Measurements from ENCODE around the gene LUZP4. TPM values are rescaled to one million over a fixed set of nuclear protein-coding genes. Genes with fewer than 3 reads are reported as not detected.
"Not testable (repeated sequence)": the region's sequence is repeated elsewhere in the genome, so short reads cannot be mapped to it uniquely, and the experiment has no call there.

LUZP4 gene
- total and polyA plus RNA-seq, 5 donors from 2014 or later, result not detected

DNA sequence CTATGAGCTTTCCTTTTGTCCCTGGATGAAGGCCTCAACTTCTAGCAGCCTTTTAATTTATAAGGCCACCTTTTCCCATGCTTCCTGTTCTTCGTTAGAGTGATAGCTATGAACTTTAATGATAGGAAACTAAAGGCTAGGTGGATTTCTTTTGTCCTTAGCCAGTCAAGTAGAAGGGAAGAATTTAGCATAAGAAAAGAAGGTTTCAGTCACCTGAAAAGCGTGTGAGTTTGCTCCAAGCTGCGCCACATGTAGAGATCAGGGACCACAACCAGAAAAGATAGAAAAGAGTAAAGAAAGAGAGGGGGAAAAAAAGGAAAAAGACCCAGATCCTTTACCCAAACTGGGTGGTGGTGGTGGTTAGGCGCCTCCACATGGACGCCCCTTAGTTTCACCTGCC is 28.6 kb downstream of the LUZP4 start:
- Histone ChIP-seq H3K27ac (ENCODE audit: insufficient read depth, low read length, poor library complexity, severe bottlenecking) (no peak overlapping the region), H3K4me1 (ENCODE audit: control insufficient read depth, insufficient read depth, low read length, poor library complexity, severe bottlenecking) (no peaks in the 10 kb centered on the region), H3K4me3 (ENCODE audit: low read depth, low read length) (no peak overlapping the region), H3K36me3 (ENCODE audit: control insufficient read depth, insufficient read depth, low read length) (no peaks in the 10 kb centered on the region), H3K27me3 (ENCODE audit: control insufficient read depth, insufficient read depth, low read length) (no peaks in the 10 kb centered on the region), H3K9me3 (ENCODE audit: control insufficient read depth in 2 of 2, low read length in 2 of 2) (no peaks in the 10 kb centered on the region)
- ATAC-seq (ENCODE audit: low read depth in 2 of 2), result no peak
- Mint-ChIP-seq H3K27ac (no peak overlapping the region), H3K4me3 (no peak overlapping the region), H3K9me3 (peaks cover 0 to 5% (median 0%) of the 10 kb centered on the region in 7 donors), H3K36me3 (no peaks in the 10 kb centered on the region), H3K4me1 (no peaks in the 10 kb centered on the region), H3K27me3 (peaks cover 4% of the 10 kb centered on the region)
- no peak for DNase-seq

DNA sequence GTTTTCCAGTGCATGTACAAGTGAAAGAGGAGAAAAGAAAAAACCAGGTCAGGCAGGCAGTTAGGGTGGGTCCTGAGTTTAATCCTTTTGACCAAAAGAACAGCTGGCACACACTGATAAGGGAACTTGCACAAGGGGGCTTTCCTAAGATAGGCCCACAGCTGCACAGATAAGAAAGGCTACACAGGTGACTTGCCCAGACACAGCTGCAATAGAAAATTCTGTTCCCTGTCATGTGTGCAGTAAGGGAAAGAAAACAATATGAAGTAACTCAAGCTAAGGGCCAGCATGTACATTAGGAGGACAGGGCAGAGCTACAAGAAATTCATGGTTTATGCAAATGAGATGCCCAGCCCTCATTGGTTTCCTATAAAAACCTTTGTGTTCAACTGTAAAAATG is 32.9 kb downstream of the LUZP4 start:
- Mint-ChIP-seq H3K4me3 (no peak overlapping the region), H3K27me3 (peaks cover 4% of the 10 kb centered on the region), H3K4me1 (no peaks in the 10 kb centered on the region), H3K9me3 (peaks cover 0 to 2% (median 0%) of the 10 kb centered on the region in 7 donors), H3K27ac (no peak overlapping the region), H3K36me3 (no peaks in the 10 kb centered on the region)
- Histone ChIP-seq H3K4me3 (ENCODE audit: low read depth, low read length) (no peak overlapping the region), H3K4me1 (ENCODE audit: control insufficient read depth, insufficient read depth, low read length, poor library complexity, severe bottlenecking) (no peaks in the 10 kb centered on the region), H3K27ac (ENCODE audit: insufficient read depth, low read length, poor library complexity, severe bottlenecking) (no peak overlapping the region), H3K27me3 (ENCODE audit: control insufficient read depth, insufficient read depth, low read length) (no peaks in the 10 kb centered on the region), H3K9me3 (ENCODE audit: control insufficient read depth in 2 of 2, low read length in 2 of 2) (no peaks in the 10 kb centered on the region), H3K36me3 (ENCODE audit: control insufficient read depth, insufficient read depth, low read length) (no peaks in the 10 kb centered on the region)
- no peak for ATAC-seq (ENCODE audit: low read depth in 2 of 2)
- no peak for DNase-seq

DNA sequence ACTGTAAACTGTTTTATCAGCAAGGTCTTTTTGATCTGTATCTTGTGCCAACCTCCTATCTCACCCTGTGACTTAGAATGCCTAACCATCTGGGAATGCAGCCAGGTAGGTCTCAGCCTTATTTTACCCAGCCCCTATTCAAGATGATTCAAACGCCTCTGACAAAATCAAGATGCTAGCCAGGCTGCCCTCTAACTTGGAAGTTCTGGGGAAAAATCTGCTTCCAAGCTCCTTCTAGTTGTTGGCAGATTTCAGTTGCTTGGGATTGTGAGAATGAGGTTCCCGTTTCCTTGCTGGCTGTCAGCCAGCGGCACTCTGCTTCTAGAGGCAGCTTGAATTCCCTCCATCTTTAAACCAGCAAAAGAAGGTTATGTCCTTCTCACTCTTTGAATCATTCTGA is 34.7 kb downstream of the LUZP4 start:
- Histone ChIP-seq H3K27me3 (ENCODE audit: control insufficient read depth, insufficient read depth, low read length) (no peaks in the 10 kb centered on the region), H3K9me3 (ENCODE audit: control insufficient read depth in 2 of 2, low read length in 2 of 2) (no peaks in the 10 kb centered on the region), H3K36me3 (ENCODE audit: control insufficient read depth, insufficient read depth, low read length) (no peaks in the 10 kb centered on the region), H3K4me3 (ENCODE audit: low read depth, low read length) (no peak overlapping the region), H3K4me1 (ENCODE audit: control insufficient read depth, insufficient read depth, low read length, poor library complexity, severe bottlenecking) (no peaks in the 10 kb centered on the region), H3K27ac (ENCODE audit: insufficient read depth, low read length, poor library complexity, severe bottlenecking) (no peak overlapping the region)
- no peak for ATAC-seq (ENCODE audit: low read depth in 2 of 2)
- no peak for DNase-seq
- no peak overlapping the region for H3K27ac Mint-ChIP-seq
- no peaks in the 10 kb centered on the region for H3K27me3 Mint-ChIP-seq
- H3K9me3 Mint-ChIP-seq, result peaks cover 0 to 2% (median 0%) of the 10 kb centered on the region in 7 donors
- no peaks in the 10 kb centered on the region for H3K36me3 Mint-ChIP-seq
- H3K4me1 Mint-ChIP-seq, result no peaks in the 10 kb centered on the region
- H3K4me3 Mint-ChIP-seq, result no peak overlapping the region

DNA sequence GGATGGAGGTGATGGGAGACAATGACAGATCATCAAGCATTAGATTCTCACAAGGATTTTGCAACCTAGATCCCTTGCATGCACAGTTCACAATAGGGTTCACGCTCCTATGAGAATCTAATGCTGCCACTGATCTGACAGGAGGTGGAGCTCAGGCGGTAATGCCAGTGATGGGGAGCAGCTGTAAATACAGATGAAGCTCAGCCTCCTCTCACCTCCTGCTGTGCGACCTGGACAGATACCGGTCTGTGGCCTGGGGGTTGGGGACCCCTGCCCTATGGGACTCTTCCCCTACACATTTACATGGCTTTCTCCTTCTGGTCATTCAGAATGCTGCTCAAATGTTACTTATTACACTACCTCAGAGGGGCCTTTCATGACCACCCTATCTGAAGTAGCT is 39.8 kb downstream of the LUZP4 start:
- H3K9me3 Mint-ChIP-seq; H3K27ac ChIP-seq (ENCODE audit: insufficient read depth, low read length, poor library complexity, severe bottlenecking); H3K27me3 ChIP-seq (ENCODE audit: control insufficient read depth, insufficient read depth, low read length); H3K36me3 ChIP-seq (ENCODE audit: control insufficient read depth, insufficient read depth, low read length); H3K27ac Mint-ChIP-seq; H3K9me3 ChIP-seq (ENCODE audit: control insufficient read depth in 2 of 2, low read length in 2 of 2); H3K4me3 Mint-ChIP-seq; H3K36me3 Mint-ChIP-seq; ATAC-seq (ENCODE audit: low read depth in 2 of 2); H3K4me3 ChIP-seq (ENCODE audit: low read depth, low read length); H3K4me1 Mint-ChIP-seq; H3K27me3 Mint-ChIP-seq; DNase-seq; H3K4me1 ChIP-seq (ENCODE audit: control insufficient read depth, insufficient read depth, low read length, poor library complexity, severe bottlenecking): not testable (repeated sequence)

DNA sequence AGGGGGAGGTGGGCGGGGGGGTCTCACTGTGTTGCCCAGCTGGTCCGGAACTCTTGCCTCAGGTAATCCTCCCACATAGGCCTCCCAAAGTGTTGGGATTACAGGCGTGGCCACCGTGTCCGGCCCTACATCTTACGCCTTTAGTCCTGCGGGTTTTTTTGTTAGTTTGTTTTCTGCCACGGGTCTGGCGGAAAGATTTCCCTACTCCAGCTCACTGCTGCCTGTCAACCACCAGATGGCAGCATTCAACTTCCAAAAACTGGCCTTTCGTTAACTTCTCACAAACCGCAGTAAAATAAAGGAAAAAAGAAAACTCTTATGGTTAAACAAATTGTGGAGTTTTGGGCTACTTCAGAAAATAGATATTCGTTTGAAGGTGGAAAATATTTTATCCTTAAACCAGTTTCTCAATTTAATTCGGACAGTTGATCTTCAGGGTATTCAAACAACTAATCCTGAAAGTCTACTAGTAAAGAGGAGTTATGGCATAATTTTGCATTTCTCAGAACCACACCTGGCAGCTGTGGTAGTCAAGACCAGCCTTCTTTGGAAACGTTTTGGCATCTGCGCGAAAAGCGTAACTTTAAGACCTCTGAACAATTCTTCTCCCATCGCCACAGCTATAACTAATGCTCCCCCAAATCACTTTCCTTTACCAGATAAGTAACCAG is 41.1 kb downstream of the LUZP4 start:
- H3K4me1 ChIP-seq (ENCODE audit: control insufficient read depth, insufficient read depth, low read length, poor library complexity, severe bottlenecking), result no peaks in the 10 kb centered on the region
- no peak overlapping the region for H3K4me3 Mint-ChIP-seq
- H3K27ac Mint-ChIP-seq, result no peak overlapping the region
- no peaks in the 10 kb centered on the region for H3K9me3 ChIP-seq (ENCODE audit: control insufficient read depth in 2 of 2, low read length in 2 of 2)
- no peaks in the 10 kb centered on the region for H3K36me3 Mint-ChIP-seq
- H3K4me3 ChIP-seq (ENCODE audit: low read depth, low read length), result no peak overlapping the region
- no peaks in the 10 kb centered on the region for H3K27me3 Mint-ChIP-seq
- H3K4me1 Mint-ChIP-seq, result no peaks in the 10 kb centered on the region
- H3K27ac ChIP-seq (ENCODE audit: insufficient read depth, low read length, poor library complexity, severe bottlenecking), result no peak overlapping the region
- no peaks in the 10 kb centered on the region for H3K36me3 ChIP-seq (ENCODE audit: control insufficient read depth, insufficient read depth, low read length)
- no peaks in the 10 kb centered on the region for H3K27me3 ChIP-seq (ENCODE audit: control insufficient read depth, insufficient read depth, low read length)
- H3K9me3 Mint-ChIP-seq, result no peaks in the 10 kb centered on the region
- no peak for ATAC-seq (ENCODE audit: low read depth in 2 of 2)
- DNase-seq, result peak in 2 of 3 donors; percentile 41 to 43

DNA sequence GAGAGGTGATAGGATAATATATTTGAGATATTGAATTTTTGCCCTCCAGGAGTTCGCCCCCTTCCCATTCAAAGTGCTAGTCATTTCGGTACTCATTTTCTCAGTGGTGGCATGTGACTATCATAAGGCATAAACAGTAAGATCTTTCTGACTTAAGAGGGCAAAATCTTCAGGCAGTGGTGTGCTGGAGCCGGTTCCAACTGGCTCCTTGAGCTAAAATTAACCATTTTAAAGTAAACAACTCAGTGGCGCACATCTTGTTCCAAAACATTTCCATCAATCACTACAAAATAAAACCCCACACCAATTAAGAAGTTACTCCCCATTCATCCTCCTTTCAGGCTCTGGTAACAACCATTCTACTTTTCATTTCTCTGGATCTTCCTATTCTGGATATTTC is 43.3 kb downstream of the LUZP4 start:
- Mint-ChIP-seq H3K4me3 (no peak overlapping the region), H3K27me3 (no peaks in the 10 kb centered on the region), H3K27ac (no peak overlapping the region), H3K9me3 (no peaks in the 10 kb centered on the region), H3K4me1 (no peaks in the 10 kb centered on the region), H3K36me3 (no peaks in the 10 kb centered on the region)
- Histone ChIP-seq H3K36me3 (ENCODE audit: control insufficient read depth, insufficient read depth, low read length) (no peaks in the 10 kb centered on the region), H3K27me3 (ENCODE audit: control insufficient read depth, insufficient read depth, low read length) (no peaks in the 10 kb centered on the region), H3K9me3 (ENCODE audit: control insufficient read depth in 2 of 2, low read length in 2 of 2) (no peaks in the 10 kb centered on the region), H3K4me3 (ENCODE audit: low read depth, low read length) (no peak overlapping the region), H3K27ac (ENCODE audit: insufficient read depth, low read length, poor library complexity, severe bottlenecking) (no peak overlapping the region), H3K4me1 (ENCODE audit: control insufficient read depth, insufficient read depth, low read length, poor library complexity, severe bottlenecking) (no peaks in the 10 kb centered on the region)
- ATAC-seq (ENCODE audit: low read depth in 2 of 2) (no peak), DNase-seq (no peak)

DNA sequence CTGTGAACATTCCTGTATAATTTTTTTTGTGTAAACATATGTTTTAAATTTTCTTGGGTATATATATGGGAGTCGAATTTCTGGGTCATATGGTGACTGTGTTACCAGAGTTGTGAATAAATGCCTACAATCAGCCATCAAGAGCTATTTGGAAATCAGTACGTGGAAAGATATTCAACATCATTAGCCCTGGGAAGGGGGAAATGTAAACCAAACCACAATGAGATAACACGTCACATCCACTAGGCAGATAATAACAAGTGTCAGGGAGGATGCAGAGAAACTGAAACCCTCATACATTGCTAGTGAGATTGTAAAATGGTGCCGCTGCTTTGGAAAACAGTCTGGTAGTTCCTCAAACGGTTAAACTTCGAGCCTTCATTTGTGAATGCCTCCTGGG is 43.9 kb downstream of the LUZP4 start:
- H3K36me3 ChIP-seq (ENCODE audit: control insufficient read depth, insufficient read depth, low read length), result no peaks in the 10 kb centered on the region
- no peaks in the 10 kb centered on the region for H3K27me3 ChIP-seq (ENCODE audit: control insufficient read depth, insufficient read depth, low read length)
- DNase-seq (no peak), ATAC-seq (ENCODE audit: low read depth in 2 of 2) (no peak)
- no peak overlapping the region for H3K27ac ChIP-seq (ENCODE audit: insufficient read depth, low read length, poor library complexity, severe bottlenecking)
- no peaks in the 10 kb centered on the region for H3K4me1 ChIP-seq (ENCODE audit: control insufficient read depth, insufficient read depth, low read length, poor library complexity, severe bottlenecking)
- H3K4me3 Mint-ChIP-seq, result no peak overlapping the region
- no peaks in the 10 kb centered on the region for H3K4me1 Mint-ChIP-seq
- no peaks in the 10 kb centered on the region for H3K9me3 Mint-ChIP-seq
- no peaks in the 10 kb centered on the region for H3K9me3 ChIP-seq (ENCODE audit: control insufficient read depth in 2 of 2, low read length in 2 of 2)
- no peak overlapping the region for H3K4me3 ChIP-seq (ENCODE audit: low read depth, low read length)
- no peak overlapping the region for H3K27ac Mint-ChIP-seq
- H3K36me3 Mint-ChIP-seq, result no peaks in the 10 kb centered on the region
- no peaks in the 10 kb centered on the region for H3K27me3 Mint-ChIP-seq

DNA sequence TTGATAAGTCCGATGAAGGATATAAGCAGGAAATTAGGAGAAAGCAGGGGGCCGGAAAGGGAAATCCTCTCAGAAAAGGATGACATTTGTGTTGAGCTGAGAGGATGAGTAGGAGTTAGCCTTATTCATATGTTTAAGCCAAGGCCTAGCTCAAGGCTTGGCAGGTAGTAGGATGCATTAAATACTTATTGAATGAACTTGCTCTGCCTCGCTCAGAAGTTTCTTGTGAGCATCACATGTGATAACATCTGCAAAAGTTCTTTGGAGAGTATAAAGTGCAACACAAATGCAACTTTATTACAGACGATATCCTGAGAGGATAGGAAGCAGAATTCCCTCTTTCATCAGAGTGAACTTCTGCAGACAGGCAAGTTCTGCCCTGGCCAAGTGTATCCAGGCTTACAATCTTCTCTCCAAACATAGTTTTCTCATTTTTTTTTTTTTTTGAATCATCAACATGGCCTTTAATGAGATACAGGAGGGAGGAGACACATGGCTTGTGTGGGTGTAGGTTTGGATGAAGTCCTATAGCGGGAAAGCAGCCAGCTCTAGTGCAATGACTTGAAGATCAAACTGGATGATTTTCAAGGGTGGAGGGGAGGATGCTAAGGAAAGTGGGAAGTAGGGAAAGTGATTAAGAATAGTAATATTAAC is 48.1 kb downstream of the LUZP4 start:
- no peaks in the 10 kb centered on the region for H3K9me3 Mint-ChIP-seq
- H3K27me3 Mint-ChIP-seq, result no peaks in the 10 kb centered on the region
- Histone ChIP-seq H3K4me3 (ENCODE audit: low read depth, low read length) (no peak overlapping the region), H3K36me3 (ENCODE audit: control insufficient read depth, insufficient read depth, low read length) (no peaks in the 10 kb centered on the region), H3K4me1 (ENCODE audit: control insufficient read depth, insufficient read depth, low read length, poor library complexity, severe bottlenecking) (no peaks in the 10 kb centered on the region), H3K27me3 (ENCODE audit: control insufficient read depth, insufficient read depth, low read length) (no peaks in the 10 kb centered on the region), H3K27ac (ENCODE audit: insufficient read depth, low read length, poor library complexity, severe bottlenecking) (no peak overlapping the region), H3K9me3 (ENCODE audit: control insufficient read depth in 2 of 2, low read length in 2 of 2) (no peaks in the 10 kb centered on the region)
- DNase-seq (no peak), ATAC-seq (ENCODE audit: low read depth in 2 of 2) (no peak)
- H3K4me1 Mint-ChIP-seq, result no peaks in the 10 kb centered on the region
- H3K36me3 Mint-ChIP-seq, result no peaks in the 10 kb centered on the region
- no peak overlapping the region for H3K4me3 Mint-ChIP-seq
- H3K27ac Mint-ChIP-seq, result no peak overlapping the region
